H1 (cell line): Measurements from ENCODE around the gene NCBP1. TPM values are rescaled to one million over a fixed set of nuclear protein-coding genes. Genes with fewer than 3 reads are reported as not detected.

Source experiments
- CTCF ChIA-PET: fragments of 300-600 bp; sonication (Branson Sonifier 250); formaldehyde crosslinking; loops from one replicate; lab custom pipeline; 2021; ENCODE audit not compliant: partially characterized antibody; lab: Charles Lee
- POLR2A ChIA-PET: fragments of 300-600 bp; sonication (Branson Sonifier 250); formaldehyde crosslinking; loops from one replicate; lab custom pipeline; 2021; ENCODE audit warnings: inconsistent platforms; ENCODE audit not compliant: partially characterized antibody; lab: Charles Lee
- DNase-seq, 2 experiments: peaks; one replicate each; pipeline versions ENCODE4 v3.0.0 to v3.0.0-alpha.2; 2010 to 2022; ENCODE audit warnings: low spot score in 2 of 2, low read depth in 1 of 2, mixed read lengths in 1 of 2
- FAIRE-seq: peaks from 2 replicates; lab custom pipeline; 2011; peaks lifted over from hg19 to GRCh38; lab: Jason Lieb, UNC
- H2AFZ ChIP-seq: 2 replicates; pipeline ENCODE4 v1.8.1; 2012; ENCODE audit warnings: low read length, inconsistent platforms
- H2AK5ac ChIP-seq: 2 replicates; pipeline ENCODE4 v1.6.1; 2013; ENCODE audit warnings: low read depth, low read length
- H2BK120ac ChIP-seq: replicated peaks from 2 replicates; pipeline ENCODE3; 2013; ENCODE audit warnings: low read depth, low read length, inconsistent platforms
- H2BK12ac ChIP-seq: 2 replicates; pipeline ENCODE4 v1.6.1; 2013; ENCODE audit warnings: low read depth, low read length
- H2BK15ac ChIP-seq: 2 replicates; pipeline ENCODE4 v1.6.1; 2013; ENCODE audit warnings: low read length
- H2BK20ac ChIP-seq: 2 replicates; pipeline ENCODE4 v1.6.1; 2013; ENCODE audit warnings: low read length
- H2BK5ac ChIP-seq: 2 replicates; pipeline ENCODE4 v1.6.1; 2013; ENCODE audit warnings: low read depth, low read length
- H3K14ac ChIP-seq: 2 replicates; pipeline ENCODE4 v1.6.1; 2013; ENCODE audit warnings: inconsistent platforms; ENCODE audit not compliant: insufficient read length
- H3K18ac ChIP-seq: 2 replicates; pipeline ENCODE4 v1.6.1; 2013; ENCODE audit warnings: low read length; ENCODE audit errors: extremely low read depth
- H3K23ac ChIP-seq: 2 replicates; pipeline ENCODE4 v1.6.1; 2013; ENCODE audit warnings: inconsistent platforms; ENCODE audit not compliant: insufficient read length
- H3K23me2 ChIP-seq: 2 replicates; pipeline ENCODE4 v1.6.1; 2013; ENCODE audit warnings: low read depth, low read length
- H3K27ac ChIP-seq: 2 replicates; pipeline ENCODE4 v1.6.1; 2011; ENCODE audit warnings: low read depth, low read length, inconsistent platforms
- H3K27me3 ChIP-seq, 4 experiments: replicated peaks in 1 of 4; 1 replicate in 1 of 4; 2 replicates in 3 of 4; pipeline versions ENCODE4 v1.6.1 to v1.8.1; 2011 to 2013; ENCODE audit warnings: low read length in 3 of 4, mild to moderate bottlenecking in 3 of 4, inconsistent platforms in 2 of 4, mixed read lengths in 2 of 4, moderate library complexity in 1 of 4; ENCODE audit not compliant: control insufficient read depth in 3 of 4, insufficient read depth in 3 of 4; ENCODE audit errors: extremely low read depth in 1 of 4
- H3K36me3 ChIP-seq, 4 experiments: 2 replicates each; pipeline versions ENCODE4 v1.6.1 to v1.8.1; 2011 to 2013; ENCODE audit warnings: mild to moderate bottlenecking in 4 of 4, low read length in 3 of 4, moderate library complexity in 2 of 4, control low read depth in 1 of 4, inconsistent platforms in 1 of 4; ENCODE audit not compliant: insufficient read depth in 4 of 4, control insufficient read depth in 2 of 4
- H3K4ac ChIP-seq: replicated peaks from 2 replicates; pipeline ENCODE3; 2013; ENCODE audit warnings: low read length, low read depth, mixed read lengths, inconsistent platforms; ENCODE audit not compliant: insufficient read length
- H3K4me1 ChIP-seq, 4 experiments: replicated peaks in 1 of 4; 1 replicate in 1 of 4; 2 replicates in 3 of 4; pipeline versions ENCODE4 v1.6.1 to v1.8.1; 2011 to 2013; ENCODE audit warnings: low read length in 3 of 4, inconsistent platforms in 2 of 4, mixed read lengths in 1 of 4; ENCODE audit not compliant: insufficient read depth in 4 of 4, control insufficient read depth in 3 of 4
- H3K4me2 ChIP-seq, 2 experiments: 2 replicates each; pipeline versions ENCODE4 v1.6.1 to v1.8.1; 2011 to 2013; ENCODE audit warnings: low read depth in 2 of 2, low read length in 2 of 2, control low read depth in 1 of 2, inconsistent platforms in 1 of 2, mild to moderate bottlenecking in 1 of 2; ENCODE audit not compliant: insufficient read depth in 1 of 2
- H3K4me3 ChIP-seq, 4 experiments: fragments of 200-600, 300-600 bp in 1 of 4; sonication (generic), shearing (Covaris generic), sonication (Bioruptor Twin) in 1 of 4; 2 replicates each; pipeline versions ENCODE4 v1.5.1 to v1.8.1; 2011 to 2016; ENCODE audit warnings: low read length in 4 of 4, low read depth in 3 of 4, control low read depth in 2 of 4, inconsistent platforms in 2 of 4, mild to moderate bottlenecking in 2 of 4, mixed read lengths in 1 of 4, moderate library complexity in 1 of 4; ENCODE audit not compliant: insufficient read depth in 2 of 4; ENCODE audit errors: extremely low read depth in 1 of 4
- H3K56ac ChIP-seq: replicated peaks from 2 replicates; pipeline ENCODE3; 2013; ENCODE audit warnings: low read depth, mild to moderate bottlenecking, mixed read lengths, low read length, inconsistent platforms; ENCODE audit not compliant: insufficient read length
- H3K79me1 ChIP-seq: 2 replicates; pipeline ENCODE4 v1.6.1; 2013; ENCODE audit warnings: low read depth, low read length, control low read depth
- H3K79me2 ChIP-seq, 2 experiments: 2 replicates each; pipeline versions ENCODE4 v1.6.1 to v1.8.1; 2012 to 2013; ENCODE audit warnings: low read length in 2 of 2, mild to moderate bottlenecking in 2 of 2, inconsistent platforms in 1 of 2; ENCODE audit not compliant: insufficient read depth in 2 of 2, control insufficient read depth in 1 of 2
- H3K9ac ChIP-seq, 4 experiments: replicated peaks in 1 of 4; 1 replicate in 1 of 4; 2 replicates in 3 of 4; pipeline versions ENCODE4 v1.6.1 to v1.8.1; 2011 to 2013; ENCODE audit warnings: low read depth in 3 of 4, low read length in 3 of 4, control low read depth in 2 of 4, mild to moderate bottlenecking in 2 of 4, moderate library complexity in 2 of 4, inconsistent platforms in 1 of 4; ENCODE audit errors: extremely low read depth in 1 of 4
- H3K9me3 ChIP-seq, 2 experiments: 2 replicates each; pipeline versions ENCODE4 v1.6.1 to v1.8.1; 2012 to 2013; ENCODE audit warnings: mild to moderate bottlenecking in 2 of 2, moderate library complexity in 2 of 2, control low read depth in 1 of 2, inconsistent platforms in 1 of 2, low read depth in 1 of 2, low read length in 1 of 2, mixed read lengths in 1 of 2; ENCODE audit not compliant: insufficient read depth in 2 of 2
- H4K20me1 ChIP-seq, 2 experiments: replicated peaks in 1 of 2; 2 replicates each; pipeline versions ENCODE3 to v1.8.1; 2011 to 2013; ENCODE audit warnings: inconsistent platforms in 2 of 2, low read length in 2 of 2, mild to moderate bottlenecking in 1 of 2; ENCODE audit not compliant: insufficient read depth in 2 of 2, control insufficient read depth in 1 of 2
- H4K5ac ChIP-seq: 2 replicates; pipeline ENCODE4 v1.6.1; 2013; ENCODE audit warnings: low read length, low read depth, mixed read lengths, inconsistent platforms; ENCODE audit not compliant: insufficient read length
- H4K8ac ChIP-seq: 2 replicates; pipeline ENCODE4 v1.8.0; 2013; ENCODE audit warnings: mild to moderate bottlenecking, moderate library complexity, low read length, inconsistent platforms; ENCODE audit not compliant: insufficient read depth; ENCODE audit errors: extremely low read depth
- H4K91ac ChIP-seq: replicated peaks from 2 replicates; pipeline ENCODE3; 2013; ENCODE audit warnings: low read length, mixed read lengths, inconsistent platforms; ENCODE audit not compliant: insufficient read length
- BRCA1 ChIP-seq: IDR thresholded peaks from 2 replicates; pipeline ENCODE4 v1.6.1; 2012; ENCODE audit warnings: low read depth, low read length, improper control_type of control experiment
- CBX8 ChIP-seq: fragments of 300-800, 300-1000 bp; sonication (generic); IDR thresholded peaks from 2 replicates; pipeline ENCODE4 v1.7.1; 2016; ENCODE audit warnings: low read depth, low read length, borderline replicate concordance
- CEBPB ChIP-seq: IDR thresholded peaks from 2 replicates; pipeline ENCODE4 v1.6.1; 2012; ENCODE audit warnings: low read depth, low read length
- CHD2 ChIP-seq: IDR thresholded peaks from 2 replicates; pipeline ENCODE4 v1.6.1; 2012; ENCODE audit warnings: low read length, improper control_type of control experiment
- JUND ChIP-seq: IDR thresholded peaks from 2 replicates; pipeline ENCODE4 v1.6.1; 2011; ENCODE audit warnings: mild to moderate bottlenecking, improper control_type of control experiment, low read length
- KDM1A ChIP-seq: fragments of 200-600, 300-600 bp; sonication (generic); IDR thresholded peaks from 2 replicates; pipeline ENCODE4 v1.7.1; 2016; ENCODE audit warnings: mild to moderate bottlenecking, low read length, borderline replicate concordance
- NANOG ChIP-seq: IDR thresholded peaks from 2 replicates; pipeline ENCODE4 v1.6.1; 2011; ENCODE audit warnings: low read length, low read depth, mild to moderate bottlenecking, inconsistent platforms; ENCODE audit not compliant: insufficient read depth, poor library complexity, severe bottlenecking
- SIN3A ChIP-seq, 2 experiments: IDR thresholded peaks in 1 of 2; conservative IDR thresholded peaks in 1 of 2; 2 replicates each; pipeline ENCODE4 v1.6.1; 2011 to 2012; ENCODE audit warnings: low read length in 2 of 2, improper control_type of control experiment in 1 of 2, low read depth in 1 of 2, mild to moderate bottlenecking in 1 of 2
- SUZ12 ChIP-seq: fragments of 200-600 bp; sonication (generic); IDR thresholded peaks from 2 replicates; pipeline ENCODE4 v1.6.1; 2012; ENCODE audit warnings: mild to moderate bottlenecking, inconsistent platforms, low read length, moderate library complexity, mixed read lengths
- TAF7 ChIP-seq: optimal IDR thresholded peaks from 2 replicates; pipeline ENCODE3; 2011; ENCODE audit warnings: low read depth, mild to moderate bottlenecking, inconsistent platforms, low read length, moderate library complexity, borderline replicate concordance
- WGBS, 2 experiments: shearing (Covaris generic) in 1 of 2; methylation state at CpG; one replicate each; pipeline versions ENCODE4 v1.1.6 to v1.1.7; 2013 to 2015; ENCODE audit warnings: low lambda C conversion rate in 2 of 2, mixed read lengths in 2 of 2, inconsistent platforms in 1 of 2, low coverage in 1 of 2, missing lambda C conversion rate in 1 of 2; ENCODE audit not compliant: insufficient replicate concordance in 2 of 2, insufficient coverage in 1 of 2, insufficient read length in 1 of 2; ENCODE audit errors: extremely low coverage in 1 of 2, missing lambda C conversion rate in 1 of 2; 5-methylcytosine and 5-hydroxymethylcytosine counted together
- polyA plus RNA-seq, 7 experiments: library from polyadenylated mRNA; depleted of rRNA in 3 of 7; stranded (reverse) in 5 of 7; unstranded in 2 of 7; fragments of >200 nt in 5 of 7; fragments of 200-250 nt in 2 of 7; gene quantifications; 1 replicate in 5 of 7; 2 replicates in 1 of 7; 4 replicates in 1 of 7; pipeline versions ENCODE4 v1.2.1 to v1.2.3, GENCODE V29; 2011 to 2013; ENCODE audit warnings: missing spikeins in 2 of 7, mixed read lengths in 2 of 7
- total RNA-seq: library from RNA; stranded (reverse); fragmentation: NEBNext Ultra II Directional; extraction: Animal tissue kit (Norgen Biotek cat#: 25700); gene quantifications from 2 replicates; pipeline ENCODE4 v1.2.1, GENCODE V29; 2021

Gene NCBP1
- total and polyA plus RNA-seq, 2 of the 8 experiments (the other 6 are each of a cell fraction or from before 2014, with no cell fraction given): 14.7 to 54.0 TPM

- Histone ChIP-seq H3K9ac (no peak overlapping the region), H2AK5ac (no peak overlapping the region), H3K56ac (no peak overlapping the region), H2BK120ac (no peak overlapping the region), H3K36me3 (peaks cover 32 to 95% (median 80%) of the 10 kb centered on the region in 4 experiments), H2BK15ac (no peak overlapping the region), H4K5ac (no peak overlapping the region), H3K4me3 (no peak overlapping the region), H3K14ac (no peak overlapping the region), H3K4me1 (no peaks in the 10 kb centered on the region), H4K20me1 (peaks cover 2 to 3% of the 10 kb centered on the region in 2 experiments), H3K9me3 (no peaks in the 10 kb centered on the region), H3K18ac (no peak overlapping the region), H4K8ac (no peak overlapping the region), H3K4me2 (no peak overlapping the region), H2BK12ac (no peak overlapping the region), H2AFZ (no peak overlapping the region), H3K27ac (no peak overlapping the region), H3K79me2 (no peaks in the 10 kb centered on the region), H3K27me3 (no peaks in the 10 kb centered on the region), H2BK20ac (no peak overlapping the region), H3K23me2 (no peaks in the 10 kb centered on the region), H3K23ac (no peak overlapping the region), H3K4ac (no peak overlapping the region), H2BK5ac (no peak overlapping the region), H4K91ac (no peak overlapping the region), H3K79me1 (no peaks in the 10 kb centered on the region; the same call in 1 of the 2 replicates)
- 87% methylated on average over 3 of the region's 3 CpGs; no CpG with 5 or more reads in 1 of the 2 experiments for WGBS, 2 experiments
- CTCF ChIA-PET: no interaction called here
- DNase-seq (no peak), FAIRE-seq (no peak)
- POLR2A ChIA-PET: no interaction called here
- TF ChIP-seq BRCA1: no peak
- TF ChIP-seq NANOG: no peak
- no peak for TF ChIP-seq CBX8
- no peak for TF ChIP-seq TAF7
- TF ChIP-seq SIN3A (conservative IDR thresholded peaks at IDR 0.05 in 1 of 2, IDR thresholded peaks at IDR 0.05 in 1 of 2; ENCODE audit: low read depth in 1 of 2, low read length in 2 of 2): no peak
- TF ChIP-seq JUND: no peak
- TF ChIP-seq CEBPB: no peak
- TF ChIP-seq CHD2: no peak
- no peak for TF ChIP-seq SUZ12
- TF ChIP-seq KDM1A: no peak
Observed at GRCh38 chr9:97668485-97668884, 34.9 kb downstream of the NCBP1 start.
